OCI-LY3 (cell line): ENCODE measurements around the gene RASGRF2.

ENCODE experiments used
- H2AFZ ChIP-seq: fragments of 200-600, 300-600 bp; shearing (Covaris generic); 2 replicates; pipeline ENCODE4 v1.6.0; 2014; ENCODE audit warnings: antibody characterized with exemption, low read depth, low read length
- H3K27ac ChIP-seq: fragments of 200-600, 300-600 bp; sonication (generic); 2 replicates; pipeline ENCODE4 v1.5.1; 2014; ENCODE audit warnings: mild to moderate bottlenecking, low read length, moderate library complexity, mixed read lengths
- H3K27me3 ChIP-seq: fragments of 200-600, 300-600 bp; sonication (generic); 2 replicates; pipeline ENCODE4 v1.6.1; 2014; ENCODE audit warnings: low read depth, low read length, mixed read lengths
- H3K36me3 ChIP-seq: fragments of 200-600, 300-600 bp; sonication (generic); replicated peaks from 2 replicates; pipeline ENCODE3; 2014; ENCODE audit warnings: low read depth, low read length, mixed read lengths
- H3K4me1 ChIP-seq: fragments of 300-600, 200-600 bp; sonication (generic); 2 replicates; pipeline ENCODE4 v1.6.1; 2014; ENCODE audit warnings: low read length, mixed read lengths
- H3K4me2 ChIP-seq: fragments of 200-600, 300-600 bp; sonication (generic); 2 replicates; pipeline ENCODE4 v1.6.1; 2014; ENCODE audit warnings: low read length, mixed read lengths
- H3K4me3 ChIP-seq: fragments of 300-600, 200-600 bp; sonication (generic); 2 replicates; pipeline ENCODE4 v1.5.1; 2014; ENCODE audit warnings: antibody characterized with exemption, mild to moderate bottlenecking, low read length, moderate library complexity
- H3K79me2 ChIP-seq: fragments of 300-600, 200-600 bp; shearing (Covaris generic); 2 replicates; pipeline ENCODE4 v1.6.1; 2014; ENCODE audit warnings: mild to moderate bottlenecking, low read length, mixed read lengths
- H3K9ac ChIP-seq: fragments of 300-600, 200-600 bp; shearing (Covaris generic); 2 replicates; pipeline ENCODE4 v1.6.0; 2014; ENCODE audit warnings: mild to moderate bottlenecking, low read length, moderate library complexity
- H3K9me3 ChIP-seq: fragments of 200-600, 300-600 bp; shearing (Covaris generic); 2 replicates; pipeline ENCODE4 v1.6.1; 2014; ENCODE audit warnings: low read length, mixed read lengths; ENCODE audit not compliant: insufficient read depth
- H4K20me1 ChIP-seq: fragments of 200-600, 300-600 bp; sonication (generic); 2 replicates; pipeline ENCODE4 v1.6.1; 2016; ENCODE audit warnings: low read length, mixed read lengths; ENCODE audit not compliant: insufficient read depth
- EZH2phosphoT487 ChIP-seq: fragments of 200-600 bp; shearing (Covaris generic); IDR thresholded peaks from 2 replicates; pipeline ENCODE4 v1.6.1; 2018; ENCODE audit warnings: antibody characterized with exemption, mixed run types, low read depth
- TF ChIP-seq, protein P1 (sequence below): fragments of 200-600, 300-600 bp; sonication (generic); IDR thresholded peaks from 2 replicates; pipeline ENCODE4 v1.5.1; 2014; ENCODE audit warnings: antibody characterized with exemption, low read length, low read depth

The RASGRF2 gene

GRCh38 chr5:80990527-80990926 lies 30.4 kb downstream of the RASGRF2 start:
- H3K4me3 ChIP-seq: no peak overlapping the region
- H3K79me2 ChIP-seq: no peaks in the 10 kb centered on the region
- H3K9ac ChIP-seq: no peak overlapping the region
- no peaks in the 10 kb centered on the region for H3K36me3 ChIP-seq
- H3K9me3 ChIP-seq: no peaks in the 10 kb centered on the region
- H3K27ac ChIP-seq: no peak overlapping the region
- TF ChIP-seq, protein P1, sequence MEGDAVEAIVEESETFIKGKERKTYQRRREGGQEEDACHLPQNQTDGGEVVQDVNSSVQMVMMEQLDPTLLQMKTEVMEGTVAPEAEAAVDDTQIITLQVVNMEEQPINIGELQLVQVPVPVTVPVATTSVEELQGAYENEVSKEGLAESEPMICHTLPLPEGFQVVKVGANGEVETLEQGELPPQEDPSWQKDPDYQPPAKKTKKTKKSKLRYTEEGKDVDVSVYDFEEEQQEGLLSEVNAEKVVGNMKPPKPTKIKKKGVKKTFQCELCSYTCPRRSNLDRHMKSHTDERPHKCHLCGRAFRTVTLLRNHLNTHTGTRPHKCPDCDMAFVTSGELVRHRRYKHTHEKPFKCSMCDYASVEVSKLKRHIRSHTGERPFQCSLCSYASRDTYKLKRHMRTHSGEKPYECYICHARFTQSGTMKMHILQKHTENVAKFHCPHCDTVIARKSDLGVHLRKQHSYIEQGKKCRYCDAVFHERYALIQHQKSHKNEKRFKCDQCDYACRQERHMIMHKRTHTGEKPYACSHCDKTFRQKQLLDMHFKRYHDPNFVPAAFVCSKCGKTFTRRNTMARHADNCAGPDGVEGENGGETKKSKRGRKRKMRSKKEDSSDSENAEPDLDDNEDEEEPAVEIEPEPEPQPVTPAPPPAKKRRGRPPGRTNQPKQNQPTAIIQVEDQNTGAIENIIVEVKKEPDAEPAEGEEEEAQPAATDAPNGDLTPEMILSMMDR: no peak
- TF ChIP-seq EZH2phosphoT487: no peak
- no peaks in the 10 kb centered on the region for H3K4me1 ChIP-seq
- no peaks in the 10 kb centered on the region for H3K27me3 ChIP-seq
- no peak overlapping the region for H3K4me2 ChIP-seq
- no peak overlapping the region for H2AFZ ChIP-seq
- H4K20me1 ChIP-seq: no peaks in the 10 kb centered on the region

DNA sequence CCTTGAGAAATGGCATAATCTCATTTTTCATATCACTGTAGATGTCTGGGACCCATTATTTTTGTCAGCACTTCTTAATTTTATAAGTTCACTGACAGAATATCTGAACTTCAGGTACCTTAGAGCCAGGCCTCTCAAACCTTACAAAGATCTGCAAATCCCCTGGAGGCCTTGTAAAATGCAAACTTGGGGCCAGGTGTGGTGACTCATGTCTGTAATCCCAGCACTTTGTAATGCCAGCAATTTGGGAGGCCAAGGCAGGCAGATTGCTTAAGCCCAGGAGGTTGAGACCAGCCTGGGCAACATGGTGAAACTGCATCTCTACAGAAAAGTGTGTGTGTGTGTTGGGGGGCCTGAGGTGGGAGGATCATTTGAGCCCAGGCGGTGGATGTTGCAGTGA lies 30.8 kb downstream of the RASGRF2 start:
- H3K4me3 ChIP-seq: no peak overlapping the region
- H4K20me1 ChIP-seq: no peaks in the 10 kb centered on the region
- H3K4me1 ChIP-seq: no peaks in the 10 kb centered on the region
- no peaks in the 10 kb centered on the region for H3K9me3 ChIP-seq
- no peaks in the 10 kb centered on the region for H3K27me3 ChIP-seq
- H2AFZ ChIP-seq: no peak overlapping the region
- no peak overlapping the region for H3K9ac ChIP-seq
- no peaks in the 10 kb centered on the region for H3K79me2 ChIP-seq
- no peak overlapping the region for H3K27ac ChIP-seq
- H3K4me2 ChIP-seq: no peak overlapping the region
- no peaks in the 10 kb centered on the region for H3K36me3 ChIP-seq
- TF ChIP-seq, protein P1: no peak
- no peak for TF ChIP-seq EZH2phosphoT487

DNA sequence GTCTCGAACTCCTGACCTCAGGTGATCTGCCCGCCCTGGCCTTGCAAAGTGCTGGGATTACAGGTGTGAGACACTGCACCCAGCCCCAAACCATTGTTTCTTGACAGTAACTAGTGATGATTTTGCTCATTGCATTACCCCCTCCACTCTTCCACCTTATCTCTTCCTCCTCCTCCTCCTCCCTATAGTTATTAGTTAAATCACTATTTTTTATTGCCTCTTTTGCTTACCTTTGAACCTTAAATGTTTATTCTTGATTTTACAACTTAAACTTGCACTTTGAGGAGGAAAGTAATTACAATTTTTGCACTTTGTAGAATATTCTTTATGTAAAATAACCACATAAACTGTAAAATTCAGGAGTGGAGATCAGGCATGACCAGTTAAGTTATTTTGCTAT lies 35.7 kb downstream of the RASGRF2 start:
- no peak overlapping the region for H3K27ac ChIP-seq
- no peaks in the 10 kb centered on the region for H3K9me3 ChIP-seq
- H3K4me3 ChIP-seq: no peak overlapping the region
- no peaks in the 10 kb centered on the region for H3K27me3 ChIP-seq
- TF ChIP-seq, protein P1: no peak
- no peak for TF ChIP-seq EZH2phosphoT487
- no peak overlapping the region for H3K4me2 ChIP-seq
- no peak overlapping the region for H3K9ac ChIP-seq
- H2AFZ ChIP-seq: no peak overlapping the region
- no peaks in the 10 kb centered on the region for H4K20me1 ChIP-seq
- peaks cover 11% of the 10 kb centered on the region for H3K4me1 ChIP-seq
- no peaks in the 10 kb centered on the region for H3K36me3 ChIP-seq
- no peaks in the 10 kb centered on the region for H3K79me2 ChIP-seq

- H2AFZ ChIP-seq: peak overlapping the region; percentile 81
- peak overlapping the region; percentile 66 for H3K4me2 ChIP-seq
- TF ChIP-seq EZH2phosphoT487: no peak
- TF ChIP-seq, protein P1: no peak
- H3K79me2 ChIP-seq: no peaks in the 10 kb centered on the region
- no peaks in the 10 kb centered on the region for H4K20me1 ChIP-seq
- H3K36me3 ChIP-seq: no peaks in the 10 kb centered on the region
- H3K9ac ChIP-seq: peak overlapping the region; percentile 33
- H3K27me3 ChIP-seq: no peaks in the 10 kb centered on the region
- peaks cover 11% of the 10 kb centered on the region for H3K4me1 ChIP-seq
- H3K27ac ChIP-seq: no peak overlapping the region
- peak overlapping the region; percentile 62 for H3K4me3 ChIP-seq
- no peaks in the 10 kb centered on the region for H3K9me3 ChIP-seq
Measured at GRCh38 chr5:80998590-80998979, 38.4 kb downstream of the RASGRF2 start.
